ENCODE data around the gene SRGAP2B. TPM values are rescaled to one million over a fixed set of nuclear protein-coding genes. Genes with fewer than 3 reads are reported as not detected.
"Not testable (repeated sequence)": the region's sequence is repeated elsewhere in the genome, so short reads cannot be mapped to it uniquely, and the experiment has no call there.

The SRGAP2B gene
- total and polyA plus RNA-seq, 2 of the 4 experiments (the other 2 are of a cell fraction) = 15.9 to 50.7 TPM

DNA sequence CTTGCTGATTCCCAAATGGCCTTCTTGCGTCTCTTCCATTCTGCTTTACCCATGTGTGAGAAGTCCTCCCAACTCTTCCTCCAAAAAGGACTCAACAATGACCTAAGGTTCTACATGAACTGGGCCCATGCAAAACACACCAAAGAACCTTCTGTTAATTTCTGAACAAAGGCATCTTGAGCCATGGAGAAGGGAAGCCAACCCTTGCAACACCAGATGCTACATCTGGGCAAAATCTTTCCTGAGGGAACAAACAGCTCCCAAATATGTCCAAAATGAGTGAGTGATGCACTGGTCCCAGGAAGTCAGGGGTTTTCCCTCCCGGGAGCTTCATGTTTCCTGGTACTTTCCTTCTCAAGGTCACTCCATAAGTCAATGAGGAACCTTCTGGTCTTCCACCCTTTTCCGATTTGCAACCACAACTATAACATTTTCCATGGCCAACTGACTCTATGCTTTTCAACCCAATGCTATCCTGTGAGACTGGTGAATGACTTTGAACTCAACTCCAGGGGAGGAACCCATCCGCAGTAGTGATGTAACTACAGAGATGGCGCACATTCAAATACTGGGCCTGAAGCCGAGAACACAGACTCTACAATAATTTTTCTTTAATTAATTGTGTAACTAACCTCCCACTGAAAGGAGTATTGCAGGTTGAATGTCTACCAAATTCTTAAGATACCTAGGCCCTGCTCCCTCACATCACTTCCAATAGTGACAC is 112.2 kb downstream of the SRGAP2B start:
- H2AK9ac ChIP-seq (replicated peaks; ENCODE audit: low read depth, low read length, poor library complexity); intact Hi-C loops (cut with micrococcal nuclease); H3K4me2 ChIP-seq (ENCODE audit: low read depth, low read length); BruUV-seq (replicated peaks); POLR2A ChIA-PET (ENCODE audit: unreplicated experiment); H3K18ac ChIP-seq (ENCODE audit: low read depth, low read length); H3K9ac ChIP-seq (ENCODE audit: low read depth, low read length); H4K20me1 ChIP-seq (ENCODE audit: insufficient read depth, low read length); H4K5ac ChIP-seq (ENCODE audit: low read depth, low read length); CTCF ChIA-PET; H3K79me1 ChIP-seq (ENCODE audit: low read depth in 1 of 2, low read length in 2 of 2); H3K23ac ChIP-seq (ENCODE audit: low read depth, low read length); H2BK20ac ChIP-seq (ENCODE audit: low read depth, low read length); H3K4me3 ChIP-seq (ENCODE audit: insufficient read depth, low read depth, low read length); H2BK15ac ChIP-seq (ENCODE audit: low read depth, low read length); H3K4ac ChIP-seq (ENCODE audit: low read depth, low read length); H2BK5ac ChIP-seq (ENCODE audit: low read depth, low read length, poor library complexity, severe bottlenecking); H3K9me1 ChIP-seq (ENCODE audit: insufficient read depth, low read length); H3K36me3 ChIP-seq (ENCODE audit: control insufficient read depth, insufficient read depth, low read length); H3K14ac ChIP-seq (replicated peaks; ENCODE audit: low read depth, low read length); H3K4me1 ChIP-seq (ENCODE audit: control insufficient read depth, insufficient read depth, low read length); H4K8ac ChIP-seq (ENCODE audit: low read depth in 2 of 2, low read length in 2 of 2); DNase-seq; H4K91ac ChIP-seq (ENCODE audit: insufficient read depth, low read depth, low read length); H3K27me3 ChIP-seq (ENCODE audit: control insufficient read depth, insufficient read depth, low read length); H2BK120ac ChIP-seq (ENCODE audit: low read depth, low read length); H3K9me3 ChIP-seq (ENCODE audit: control insufficient read depth, insufficient read depth, low read length); in situ Hi-C loops (cut with MboI; ENCODE audit: low sequenced_read_pairs); H3K56ac ChIP-seq (ENCODE audit: extremely low read depth, insufficient read depth, low read length); dilution Hi-C loops (cut with HindIII; ENCODE audit: low sequenced_read_pairs, unreplicated experiment); H2AK5ac ChIP-seq (ENCODE audit: low read depth, low read length); H2AFZ ChIP-seq (replicated peaks; ENCODE audit: low read length, poor library complexity); H3K27ac ChIP-seq (ENCODE audit: insufficient read depth, low read length); ATAC-seq (ENCODE audit: low read depth): not testable (repeated sequence)
- WGBS, 2 experiments (ENCODE audit: extremely low coverage in 2 of 2, insufficient read length in 1 of 2) = no CpG with 5 or more reads among the region's 6 CpGs

GRCh38 chr1:144981157-144981556 is 114.0 kb downstream of the SRGAP2B start:
- H3K4ac ChIP-seq (ENCODE audit: low read depth, low read length); H2AFZ ChIP-seq (replicated peaks; ENCODE audit: low read length, poor library complexity); H2AK5ac ChIP-seq (ENCODE audit: low read depth, low read length); POLR2A ChIA-PET (ENCODE audit: unreplicated experiment); H3K18ac ChIP-seq (ENCODE audit: low read depth, low read length); BruUV-seq (replicated peaks); H2BK15ac ChIP-seq (ENCODE audit: low read depth, low read length); H3K4me1 ChIP-seq (ENCODE audit: control insufficient read depth, insufficient read depth, low read length); H3K79me1 ChIP-seq (ENCODE audit: low read depth in 1 of 2, low read length in 2 of 2); H3K14ac ChIP-seq (replicated peaks; ENCODE audit: low read depth, low read length); H4K91ac ChIP-seq (ENCODE audit: insufficient read depth, low read depth, low read length); H3K36me3 ChIP-seq (ENCODE audit: control insufficient read depth, insufficient read depth, low read length); DNase-seq; H3K27ac ChIP-seq (ENCODE audit: insufficient read depth, low read length); H3K9me3 ChIP-seq (ENCODE audit: control insufficient read depth, insufficient read depth, low read length); H3K23ac ChIP-seq (ENCODE audit: low read depth, low read length); H4K20me1 ChIP-seq (ENCODE audit: insufficient read depth, low read length); H2BK120ac ChIP-seq (ENCODE audit: low read depth, low read length); H2BK20ac ChIP-seq (ENCODE audit: low read depth, low read length); H3K9ac ChIP-seq (ENCODE audit: low read depth, low read length); in situ Hi-C loops (cut with MboI; ENCODE audit: low sequenced_read_pairs); ATAC-seq (ENCODE audit: low read depth); H2BK5ac ChIP-seq (ENCODE audit: low read depth, low read length, poor library complexity, severe bottlenecking); H3K27me3 ChIP-seq (ENCODE audit: control insufficient read depth, insufficient read depth, low read length); H3K9me1 ChIP-seq (ENCODE audit: insufficient read depth, low read length); dilution Hi-C loops (cut with HindIII; ENCODE audit: low sequenced_read_pairs, unreplicated experiment); CTCF ChIA-PET; intact Hi-C loops (cut with micrococcal nuclease); H4K5ac ChIP-seq (ENCODE audit: low read depth, low read length); H3K4me3 ChIP-seq (ENCODE audit: insufficient read depth, low read depth, low read length); H2AK9ac ChIP-seq (replicated peaks; ENCODE audit: low read depth, low read length, poor library complexity); H3K56ac ChIP-seq (ENCODE audit: extremely low read depth, insufficient read depth, low read length); H3K4me2 ChIP-seq (ENCODE audit: low read depth, low read length); H4K8ac ChIP-seq (ENCODE audit: low read depth in 2 of 2, low read length in 2 of 2): not testable (repeated sequence)
- no CpG with 5 or more reads among the region's 4 CpGs for WGBS, 2 experiments (ENCODE audit: extremely low coverage in 2 of 2, insufficient read length in 1 of 2)
